HG03066 (cell line): ENCODE measurements around the gene LMBRD1.
"Not testable (repeated sequence)": the region's sequence is repeated elsewhere in the genome, so short reads cannot be mapped to it uniquely, and the experiment has no call there.

Source experiments
- ATAC-seq: cut with Tn5 transposase; IDR thresholded peaks from one replicate; pipeline ENCODE4 v1.9.1; 2021; ENCODE audit warnings: low read depth; ENCODE audit not compliant: unreplicated experiment

The LMBRD1 gene

GRCh38 chr6:69758214-69758613 lies 38.6 kb downstream of the LMBRD1 start:
- no peak for ATAC-seq

GRCh38 chr6:69756907-69757306 lies 39.9 kb downstream of the LMBRD1 start:
- ATAC-seq = no peak

- no peak for ATAC-seq
Observed at GRCh38 chr6:69756366-69756765, 40.4 kb downstream of the LMBRD1 start.

- no peak for ATAC-seq
Observed at GRCh38 chr6:69735027-69735426, 61.8 kb downstream of the LMBRD1 start.

- ATAC-seq = peak; percentile 67
Observed at GRCh38 chr6:69732640-69733039, 64.2 kb downstream of the LMBRD1 start.

- ATAC-seq = no peak
Observed at GRCh38 chr6:69732045-69732444, 64.8 kb downstream of the LMBRD1 start.

- no peak for ATAC-seq
Observed at GRCh38 chr6:69729870-69730449, 66.8 kb downstream of the LMBRD1 start.

- ATAC-seq = no peak
Observed at GRCh38 chr6:69722683-69723082, 74.1 kb downstream of the LMBRD1 start.

GRCh38 chr6:69719602-69720193 lies 77.1 kb downstream of the LMBRD1 start:
- peak; percentile 72 for ATAC-seq

GRCh38 chr6:69706724-69707123 lies 90.1 kb downstream of the LMBRD1 start:
- ATAC-seq = no peak

- no peak for ATAC-seq
Observed at GRCh38 chr6:69705954-69706353, 90.9 kb downstream of the LMBRD1 start.

GRCh38 chr6:69704916-69705315 lies 91.9 kb downstream of the LMBRD1 start:
- ATAC-seq = no peak

GRCh38 chr6:69699655-69700054 lies 97.2 kb downstream of the LMBRD1 start:
- ATAC-seq = no peak

GRCh38 chr6:69696273-69696672 lies 100.5 kb downstream of the LMBRD1 start:
- ATAC-seq = no peak

- no peak for ATAC-seq
Observed at GRCh38 chr6:69693762-69694161, 103.0 kb downstream of the LMBRD1 start.

- no peak for ATAC-seq
Observed at GRCh38 chr6:69690986-69691385, 105.8 kb downstream of the LMBRD1 start.

GRCh38 chr6:69680302-69680701 lies 116.5 kb downstream of the LMBRD1 start:
- no peak for ATAC-seq

- no peak for ATAC-seq
Observed at GRCh38 chr6:69673298-69673697, 123.5 kb downstream of the LMBRD1 start.

GRCh38 chr6:69668916-69669315 lies 127.9 kb downstream of the LMBRD1 start:
- ATAC-seq = no peak

GRCh38 chr6:69666779-69667178 lies 130.0 kb downstream of the LMBRD1 start:
- ATAC-seq = not testable (repeated sequence)

GRCh38 chr6:69665437-69665836 lies 131.4 kb downstream of the LMBRD1 start:
- ATAC-seq = no peak

- no peak for ATAC-seq
Observed at GRCh38 chr6:69664551-69664950, 132.3 kb downstream of the LMBRD1 start.

GRCh38 chr6:69663215-69663614 lies 133.6 kb downstream of the LMBRD1 start:
- no peak for ATAC-seq
